ENCODE data around the gene BCOR.

DNA sequence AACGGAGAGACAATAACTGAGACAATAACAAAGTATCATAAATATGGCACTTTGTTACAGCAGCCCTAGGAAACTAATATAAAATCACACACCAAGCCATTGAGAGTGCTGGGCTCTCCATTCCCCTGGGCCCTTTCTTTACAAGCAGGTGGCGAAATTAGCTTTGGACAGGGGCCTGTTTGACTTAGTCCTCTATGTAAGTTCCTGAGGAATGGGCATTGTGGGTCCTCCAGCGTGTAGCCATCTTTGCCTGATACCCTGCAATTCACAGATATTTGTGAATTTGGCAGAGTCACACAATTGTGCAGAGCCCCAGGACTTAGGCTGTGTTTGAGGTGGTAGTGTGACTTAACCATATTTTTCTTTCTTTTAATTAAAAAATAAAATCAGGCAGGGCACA lies 67.6 kb downstream of the BCOR start:
- TF ChIP-seq, protein P1, sequence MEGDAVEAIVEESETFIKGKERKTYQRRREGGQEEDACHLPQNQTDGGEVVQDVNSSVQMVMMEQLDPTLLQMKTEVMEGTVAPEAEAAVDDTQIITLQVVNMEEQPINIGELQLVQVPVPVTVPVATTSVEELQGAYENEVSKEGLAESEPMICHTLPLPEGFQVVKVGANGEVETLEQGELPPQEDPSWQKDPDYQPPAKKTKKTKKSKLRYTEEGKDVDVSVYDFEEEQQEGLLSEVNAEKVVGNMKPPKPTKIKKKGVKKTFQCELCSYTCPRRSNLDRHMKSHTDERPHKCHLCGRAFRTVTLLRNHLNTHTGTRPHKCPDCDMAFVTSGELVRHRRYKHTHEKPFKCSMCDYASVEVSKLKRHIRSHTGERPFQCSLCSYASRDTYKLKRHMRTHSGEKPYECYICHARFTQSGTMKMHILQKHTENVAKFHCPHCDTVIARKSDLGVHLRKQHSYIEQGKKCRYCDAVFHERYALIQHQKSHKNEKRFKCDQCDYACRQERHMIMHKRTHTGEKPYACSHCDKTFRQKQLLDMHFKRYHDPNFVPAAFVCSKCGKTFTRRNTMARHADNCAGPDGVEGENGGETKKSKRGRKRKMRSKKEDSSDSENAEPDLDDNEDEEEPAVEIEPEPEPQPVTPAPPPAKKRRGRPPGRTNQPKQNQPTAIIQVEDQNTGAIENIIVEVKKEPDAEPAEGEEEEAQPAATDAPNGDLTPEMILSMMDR (IDR thresholded peaks at IDR 0.05; ENCODE audit: insufficient read depth, low read length, poor library complexity, severe bottlenecking) = no peak
- no peak for TF ChIP-seq EZH2phosphoT487 (conservative IDR thresholded peaks at IDR 0.05; ENCODE audit: low read length)
